ENCODE results near the gene TTC22. TPM values are rescaled to one million over a fixed set of nuclear protein-coding genes. Genes with fewer than 3 reads are reported as not detected.

Gene TTC22
- total and polyA plus RNA-seq, 2 of the 4 experiments (the other 2 are of a cell fraction), result not detected

GRCh38 chr1:54816951-54817350 lies 15.8 kb upstream of the TTC22 start:
- no peak overlapping the region for H3K14ac ChIP-seq (replicated peaks; ENCODE audit: low read depth, low read length)
- no peak overlapping the region for H4K8ac ChIP-seq (ENCODE audit: low read depth in 2 of 2, low read length in 2 of 2)
- no peaks in the 10 kb centered on the region for H3K9me1 ChIP-seq (ENCODE audit: insufficient read depth, low read length)
- no peak for ATAC-seq (ENCODE audit: low read depth)
- no peak overlapping the region for H3K9ac ChIP-seq (ENCODE audit: low read depth, low read length)
- no peaks in the 10 kb centered on the region for H3K79me1 ChIP-seq (ENCODE audit: low read depth in 1 of 2, low read length in 2 of 2)
- H2BK5ac ChIP-seq (ENCODE audit: low read depth, low read length, poor library complexity, severe bottlenecking), result no peak overlapping the region
- H2AFZ ChIP-seq (replicated peaks; ENCODE audit: low read length, poor library complexity), result no peak overlapping the region
- no peak overlapping the region for H2BK20ac ChIP-seq (ENCODE audit: low read depth, low read length)
- ChIA-PET POLR2A (ENCODE audit: unreplicated experiment) (no interaction called here), CTCF (interaction anchor here (0.6 kb wide), 1 partner anchor 1244 kb away, joined by 3 read pairs; no protein-coding TSS in a partner anchor)
- H3K9me3 ChIP-seq (ENCODE audit: control insufficient read depth, insufficient read depth, low read length), result no peaks in the 10 kb centered on the region
- H3K4ac ChIP-seq (ENCODE audit: low read depth, low read length), result no peak overlapping the region
- TF ChIP-seq CHD1 (IDR thresholded peaks at IDR 0.05; ENCODE audit: low read depth, low read length) (no peak), MAFK (IDR thresholded peaks at IDR 0.05; ENCODE audit: low read depth, low read length) (no peak), RFX5 (IDR thresholded peaks at IDR 0.05; ENCODE audit: low read depth, low read length) (no peak), CTCF (conservative IDR thresholded peaks at IDR 0.05; ENCODE audit: low read depth, low read length) (no peak), RCOR1 (IDR thresholded peaks at IDR 0.05; ENCODE audit: insufficient replicate concordance, low read length) (no peak), ELK1 (IDR thresholded peaks at IDR 0.05; ENCODE audit: borderline replicate concordance, low read depth, low read length) (no peak), FOS (IDR thresholded peaks at IDR 0.05; ENCODE audit: low read depth, low read length) (no peak), CEBPB (IDR thresholded peaks at IDR 0.05; ENCODE audit: low read depth, low read length) (no peak), RAD21 (IDR thresholded peaks at IDR 0.05; ENCODE audit: low read length) (no peak), MAZ (IDR thresholded peaks at IDR 0.05; ENCODE audit: borderline replicate concordance, low read depth, low read length) (no peak), USF2 (IDR thresholded peaks at IDR 0.05; ENCODE audit: low read depth, low read length) (no peak), MXI1 (IDR thresholded peaks at IDR 0.05; ENCODE audit: borderline replicate concordance, low read depth, low read length) (no peak), NFE2L2 (IDR thresholded peaks at IDR 0.05; ENCODE audit: low read depth, low read length) (no peak), SMC3 (IDR thresholded peaks at IDR 0.05; ENCODE audit: low read depth, low read length) (no peak), POLR2A (IDR thresholded peaks at IDR 0.05; ENCODE audit: low read depth, low read length) (no peak)
- no peak overlapping the region for H4K91ac ChIP-seq (ENCODE audit: insufficient read depth, low read depth, low read length)
- no peaks in the 10 kb centered on the region for H3K36me3 ChIP-seq (ENCODE audit: control insufficient read depth, insufficient read depth, low read length)
- DNase-seq, result no peak
- no peak overlapping the region for H2BK120ac ChIP-seq (ENCODE audit: low read depth, low read length)
- no peak overlapping the region for H3K4me2 ChIP-seq (ENCODE audit: low read depth, low read length)
- peaks cover 56% of the 10 kb centered on the region for H3K27me3 ChIP-seq (ENCODE audit: control insufficient read depth, insufficient read depth, low read length)
- BruUV-seq (replicated peaks), result no TSS peak
- no peak overlapping the region for H3K4me3 ChIP-seq (ENCODE audit: insufficient read depth, low read depth, low read length)
- H2AK5ac ChIP-seq (ENCODE audit: low read depth, low read length), result no peak overlapping the region
- no peaks in the 10 kb centered on the region for H3K4me1 ChIP-seq (ENCODE audit: control insufficient read depth, insufficient read depth, low read length)
- H4K20me1 ChIP-seq (ENCODE audit: insufficient read depth, low read length), result no peaks in the 10 kb centered on the region
- in situ Hi-C loops (cut with MboI; ENCODE audit: low sequenced_read_pairs), result loop anchor here (10.0 kb wide), 1 partner anchor 142 kb away; no protein-coding TSS in a partner anchor
- no peak overlapping the region for H2AK9ac ChIP-seq (replicated peaks; ENCODE audit: low read depth, low read length, poor library complexity)
- intact Hi-C loops (cut with micrococcal nuclease), result loop anchor here (10.0 kb wide), 2 partner anchors 742 to 962 kb away; no protein-coding TSS in a partner anchor
- no CpG with 5 or more reads among the region's 13 CpGs for WGBS, 2 experiments (ENCODE audit: extremely low coverage in 2 of 2, insufficient read length in 1 of 2)
- dilution Hi-C loops (cut with HindIII; ENCODE audit: low sequenced_read_pairs, unreplicated experiment), result no loop called here
- no peak overlapping the region for H4K5ac ChIP-seq (ENCODE audit: low read depth, low read length)
- H3K56ac ChIP-seq (ENCODE audit: extremely low read depth, insufficient read depth, low read length), result no peak overlapping the region
- no peak overlapping the region for H2BK15ac ChIP-seq (ENCODE audit: low read depth, low read length)
- no peak overlapping the region for H3K27ac ChIP-seq (ENCODE audit: insufficient read depth, low read length)
- no peak overlapping the region for H3K23ac ChIP-seq (ENCODE audit: low read depth, low read length)
- H3K18ac ChIP-seq (ENCODE audit: low read depth, low read length), result no peak overlapping the region

All from IMR-90 (cell line).